NCI-H2227 (cell line): Measurements from ENCODE around the gene MTCL1.

Experiments used
- DNase-seq: peaks from one replicate; lab custom pipeline; 2025; ENCODE audit not compliant: unreplicated experiment; lab: John Stamatoyannopoulos, UW

The MTCL1 gene

GRCh38 chr18:8788503-8789429 lies 83.4 kb downstream of the MTCL1 start:
- no peak for DNase-seq

- no peak for DNase-seq
Measured at GRCh38 chr18:8791171-8791651, 85.9 kb downstream of the MTCL1 start.

- DNase-seq = no peak
Measured at GRCh38 chr18:8792688-8793316, 87.4 kb downstream of the MTCL1 start.

- DNase-seq = no peak
Measured at GRCh38 chr18:8793445-8794155, 88.2 kb downstream of the MTCL1 start.

- DNase-seq = no peak
Measured at GRCh38 chr18:8794156-8794933, 89.0 kb downstream of the MTCL1 start.

GRCh38 chr18:8794934-8795280 lies 89.6 kb downstream of the MTCL1 start:
- no peak for DNase-seq

GRCh38 chr18:8795586-8796325 lies 90.4 kb downstream of the MTCL1 start:
- no peak for DNase-seq

GRCh38 chr18:8797206-8797605 lies 91.8 kb downstream of the MTCL1 start:
- no peak for DNase-seq

- DNase-seq = no peak
Measured at GRCh38 chr18:8799001-8799400, 93.6 kb downstream of the MTCL1 start.

GRCh38 chr18:8799596-8800441 lies 94.5 kb downstream of the MTCL1 start:
- DNase-seq = no peak

GRCh38 chr18:8800445-8800844 lies 95.1 kb downstream of the MTCL1 start:
- DNase-seq = no peak

- no peak for DNase-seq
Measured at GRCh38 chr18:8800876-8801262, 95.5 kb downstream of the MTCL1 start.

- DNase-seq = no peak
Measured at GRCh38 chr18:8801263-8801901, 96.0 kb downstream of the MTCL1 start.

- DNase-seq = no peak
Measured at GRCh38 chr18:8802017-8802672, 96.8 kb downstream of the MTCL1 start.

GRCh38 chr18:8803063-8803795 lies 97.9 kb downstream of the MTCL1 start:
- no peak for DNase-seq

- DNase-seq = no peak
Measured at GRCh38 chr18:8803957-8804356, 98.6 kb downstream of the MTCL1 start.

- no peak for DNase-seq
Measured at GRCh38 chr18:8805552-8805951, 100.2 kb downstream of the MTCL1 start.
